T-helper 9 cell (primary cell): ENCODE data around the gene METTL9.
"Not testable (repeated sequence)": the region's sequence is repeated elsewhere in the genome, so short reads cannot be mapped to it uniquely, and the experiment has no call there.

Experiments used
- DNase-seq: peaks from one replicate; pipeline ENCODE4 v3.0.0-alpha.2; 2020

Gene METTL9

GRCh38 chr16:21574372-21574771 is 25.0 kb upstream of the METTL9 start:
- DNase-seq: no peak

DNA sequence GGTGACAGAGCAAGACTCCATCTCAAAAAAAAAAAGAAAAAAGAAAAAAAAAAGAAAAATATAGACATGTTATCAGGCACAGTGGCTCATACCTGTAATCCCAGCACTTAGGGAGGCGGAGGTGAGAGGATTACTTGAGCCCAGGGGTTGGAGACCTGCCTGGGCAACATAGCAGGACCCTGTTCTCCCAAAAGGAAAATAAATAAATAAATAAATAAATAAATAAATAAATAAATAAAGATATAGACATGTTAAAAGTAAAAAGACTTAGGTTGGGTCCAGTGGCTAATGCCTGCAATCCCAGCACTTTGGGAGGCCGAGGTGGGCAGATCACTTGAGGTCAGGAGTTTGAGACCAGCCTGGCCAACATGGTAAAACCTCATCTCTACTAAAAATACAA is 23.1 kb upstream of the METTL9 start:
- DNase-seq: not testable (repeated sequence)

DNA sequence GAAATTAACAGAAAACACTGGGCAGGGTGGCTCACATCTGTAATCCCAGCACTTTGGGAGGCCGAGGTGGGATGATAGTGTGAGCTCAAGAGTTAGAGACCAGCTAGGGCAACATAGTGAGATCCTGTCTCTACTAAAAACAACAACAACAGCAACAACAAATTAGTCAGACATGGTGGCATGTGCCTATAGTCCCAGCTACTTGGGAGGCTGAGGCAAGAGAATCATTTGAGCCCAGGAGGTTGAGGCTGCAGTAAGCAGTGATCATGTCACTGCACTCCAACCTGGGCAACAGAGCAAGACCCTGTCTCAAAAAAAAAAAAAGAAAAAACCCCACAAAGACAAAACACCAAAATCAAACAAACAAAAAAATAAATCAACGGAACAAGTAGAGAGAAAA is 21.9 kb upstream of the METTL9 start:
- DNase-seq: not testable (repeated sequence)

DNA sequence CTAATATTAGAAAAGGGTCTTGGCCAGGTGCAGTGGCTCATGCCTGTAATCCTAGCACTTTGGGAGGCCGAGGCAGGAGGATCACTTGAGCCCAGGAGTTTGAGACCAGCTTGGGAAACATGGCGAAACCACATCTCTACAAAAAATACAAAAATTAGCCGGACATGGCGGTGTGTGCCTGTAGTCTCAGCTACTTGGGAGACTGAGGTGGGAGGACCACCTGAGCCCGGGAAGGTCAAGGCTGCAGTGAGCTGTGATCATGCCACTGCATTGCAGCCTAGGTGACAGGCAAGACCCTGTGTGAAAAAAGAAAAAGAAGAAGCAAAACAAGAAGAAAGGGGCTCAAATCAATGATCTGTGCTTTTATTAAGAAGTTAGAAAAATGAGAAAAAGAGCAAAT is 21.1 kb upstream of the METTL9 start:
- DNase-seq: not testable (repeated sequence)

GRCh38 chr16:21580131-21580530 is 19.2 kb upstream of the METTL9 start:
- DNase-seq: not testable (repeated sequence)

- no peak for DNase-seq
Observed at GRCh38 chr16:21580807-21581206, 18.6 kb upstream of the METTL9 start.

DNA sequence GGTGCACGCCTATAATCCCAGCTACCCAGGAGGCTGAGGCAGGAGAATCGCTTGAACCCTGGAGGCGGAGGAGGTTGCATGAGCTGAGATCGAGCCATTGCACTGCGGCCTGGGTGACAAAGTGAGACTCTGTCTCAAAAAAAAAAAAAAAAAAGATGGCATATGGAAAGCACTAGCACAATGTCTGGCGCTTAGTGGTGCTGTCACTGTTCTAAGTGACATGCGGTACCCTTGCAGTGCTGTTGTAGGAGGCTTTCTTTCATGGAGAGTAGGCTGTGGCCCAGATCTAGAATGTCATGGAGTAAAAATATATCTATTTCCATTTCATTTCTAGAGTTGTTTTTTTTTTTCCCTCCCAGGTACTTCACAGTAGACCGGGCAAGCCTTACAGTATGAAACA is 14.6 kb upstream of the METTL9 start:
- no peak for DNase-seq

DNA sequence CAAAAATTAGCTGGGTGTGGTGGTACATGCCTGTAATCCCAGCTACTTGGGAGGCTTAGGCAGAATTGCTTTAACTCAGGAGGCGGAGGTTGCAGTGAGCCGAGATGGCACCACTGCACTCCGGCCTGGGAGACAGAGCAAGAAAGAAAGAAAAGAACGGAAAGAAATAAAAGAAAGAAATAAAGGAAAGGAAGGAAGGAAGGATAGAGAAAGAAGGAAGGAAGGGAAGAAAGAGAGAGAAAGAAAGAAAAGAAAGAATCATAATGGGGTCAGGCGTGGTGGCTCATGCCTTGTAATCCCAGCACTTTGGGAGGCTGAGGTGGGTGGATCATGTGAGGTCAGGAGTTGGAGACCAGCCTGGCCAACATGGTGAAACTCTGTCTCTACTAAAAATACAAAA is 10.8 kb upstream of the METTL9 start:
- not testable (repeated sequence) for DNase-seq

DNA sequence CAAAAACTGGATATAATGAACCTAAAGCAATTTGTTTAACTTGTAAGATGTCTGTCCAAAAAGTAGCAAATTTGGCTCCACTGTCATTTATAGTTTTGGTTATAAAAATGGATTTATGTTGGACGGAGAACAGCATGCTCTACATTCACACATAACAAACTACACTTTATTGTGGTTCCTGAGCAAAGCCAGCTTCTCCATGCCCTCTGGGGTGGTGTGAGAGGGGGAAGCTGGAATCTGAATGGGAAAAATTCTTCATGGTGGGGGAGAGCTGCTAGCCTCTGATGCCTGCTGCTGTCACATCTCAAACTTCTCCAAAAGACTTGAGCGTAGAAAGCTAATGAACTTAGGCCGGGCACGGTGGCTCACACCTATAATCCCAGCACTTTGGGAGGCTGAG is 9.8 kb upstream of the METTL9 start:
- DNase-seq: no peak

GRCh38 chr16:21590287-21590686 is 9.1 kb upstream of the METTL9 start:
- no peak for DNase-seq

DNA sequence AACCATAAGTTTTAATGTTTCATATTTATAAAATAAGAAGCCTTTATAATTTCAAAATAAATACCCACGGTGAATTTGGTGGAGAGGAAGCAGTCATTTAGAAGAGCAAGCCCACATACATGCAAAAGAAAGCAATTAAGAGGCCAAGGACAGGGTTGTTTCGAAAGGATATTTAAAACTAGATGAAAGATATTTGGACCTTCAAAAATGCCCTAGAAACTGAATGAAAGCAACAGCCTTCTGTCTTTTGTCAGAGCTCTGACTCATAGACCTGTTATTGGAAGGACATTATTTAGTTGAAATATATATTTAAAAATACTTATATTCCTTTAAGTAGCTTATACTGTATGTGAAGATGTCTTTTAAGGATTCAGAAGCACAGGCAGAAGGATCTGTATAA is 8.6 kb upstream of the METTL9 start:
- DNase-seq: no peak

GRCh38 chr16:21592191-21592590 is 7.2 kb upstream of the METTL9 start:
- no peak for DNase-seq

DNA sequence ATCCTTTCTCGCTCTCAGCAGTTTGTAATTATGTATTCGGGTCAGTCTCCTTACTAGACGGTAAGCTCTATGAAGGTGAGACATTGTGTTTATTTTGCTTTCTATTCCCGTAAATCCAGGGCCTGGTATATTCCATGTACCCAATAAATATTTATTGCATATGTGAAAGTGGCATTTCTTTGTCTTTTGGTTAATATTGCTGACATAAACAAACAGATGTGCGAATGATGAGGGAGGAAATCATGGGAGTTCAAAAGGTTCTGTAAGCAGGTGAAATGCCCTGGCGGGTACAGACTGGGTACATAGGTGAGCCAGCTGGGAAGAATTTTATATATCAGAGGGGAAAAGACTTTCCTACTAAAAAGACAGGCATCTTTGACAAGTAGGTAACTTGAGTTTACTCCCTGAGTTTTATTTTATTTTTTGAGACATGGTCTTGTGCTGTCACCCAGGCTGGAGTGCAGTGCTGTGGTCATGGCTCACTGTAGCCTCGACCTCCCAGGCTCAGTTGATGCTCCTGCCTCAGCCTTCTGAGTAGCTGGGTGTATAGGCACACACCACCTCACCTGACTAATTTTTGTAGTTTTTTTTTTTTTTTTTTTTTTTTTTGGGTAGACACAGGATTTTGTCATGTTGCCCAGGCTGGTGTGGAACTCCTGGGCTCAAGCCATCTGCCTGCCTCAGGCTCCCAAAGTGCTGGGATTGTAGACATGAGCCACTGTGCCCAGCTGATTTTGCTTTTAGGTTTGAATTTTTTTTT is 5.7 kb upstream of the METTL9 start:
- DNase-seq: no peak

DNA sequence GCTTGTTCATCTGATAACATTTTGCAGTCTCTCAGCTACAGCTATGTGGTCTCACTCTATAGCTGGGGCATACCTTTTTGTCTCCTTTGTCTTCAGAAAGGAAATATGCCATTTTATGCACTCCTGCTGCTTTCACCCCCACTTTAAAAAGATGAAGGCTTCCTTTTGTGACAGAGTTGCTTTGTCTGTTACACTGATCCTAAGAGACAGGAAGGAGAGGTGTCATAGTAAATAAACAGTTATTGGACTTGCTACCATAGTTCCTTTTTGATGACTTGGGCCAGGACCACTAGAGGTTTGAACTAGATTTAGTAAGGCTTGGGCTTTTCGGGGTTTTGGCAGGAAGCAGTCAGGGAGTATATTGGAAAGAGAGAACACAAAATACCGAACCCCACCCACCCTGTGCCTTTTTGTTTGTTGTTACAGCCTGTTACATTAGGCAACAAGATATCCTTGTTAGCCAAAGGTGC is 1.8 kb upstream of the METTL9 start:
- DNase-seq: no peak

DNA sequence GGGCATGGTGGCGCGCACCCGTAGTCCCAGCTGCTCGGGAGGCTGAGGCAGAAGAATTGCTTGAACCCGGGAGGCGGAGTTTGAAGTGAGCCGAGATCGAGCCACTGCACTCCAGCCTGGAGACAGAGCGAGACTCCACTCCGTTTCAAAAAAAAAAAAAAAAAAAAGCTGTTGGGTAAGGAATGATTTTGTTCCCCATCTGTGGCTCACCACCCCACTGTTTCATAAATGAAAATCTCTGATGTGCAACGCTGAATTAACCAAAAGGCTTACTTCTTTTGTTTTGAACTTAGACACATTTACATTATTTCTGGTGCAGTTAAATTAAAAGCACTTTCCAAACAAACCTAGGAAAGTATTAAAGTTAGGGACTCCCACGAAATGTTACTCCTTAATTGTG is 1.2 kb upstream of the METTL9 start:
- DNase-seq: no peak

GRCh38 chr16:21598701-21599121 is 666 bp upstream of the METTL9 start:
- peak; percentile 11 for DNase-seq

GRCh38 chr16:21600031-21600773 is 825 bp downstream of the METTL9 start:
- DNase-seq: peak; percentile 30

- DNase-seq: no peak
Observed at GRCh38 chr16:21602785-21603184, 3.4 kb downstream of the METTL9 start.

DNA sequence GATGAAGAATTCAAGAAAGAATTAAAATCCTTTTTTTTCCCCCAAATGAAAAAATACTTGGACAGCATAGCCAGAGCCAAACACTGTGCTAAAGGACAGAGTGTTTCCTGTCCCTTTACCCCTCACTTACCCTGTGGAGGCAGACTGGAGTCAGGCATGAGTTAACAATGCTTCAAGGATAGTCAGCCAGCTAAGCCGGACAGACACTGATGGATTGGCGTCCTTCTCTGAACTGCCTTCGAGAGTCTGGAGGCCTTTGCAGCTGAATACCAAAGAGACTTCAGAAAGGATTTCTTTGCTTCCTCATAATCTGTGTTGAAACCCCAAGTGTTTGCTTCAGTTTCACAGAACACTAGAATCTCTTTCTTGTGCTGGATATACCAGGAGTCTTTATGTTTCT is 4.6 kb downstream of the METTL9 start:
- DNase-seq: no peak

GRCh38 chr16:21605848-21606247 is 6.5 kb downstream of the METTL9 start:
- DNase-seq: not testable (repeated sequence)

- no peak for DNase-seq
Observed at GRCh38 chr16:21608639-21609328, 9.4 kb downstream of the METTL9 start.

GRCh38 chr16:21610006-21610544 is 10.7 kb downstream of the METTL9 start:
- DNase-seq: no peak

DNA sequence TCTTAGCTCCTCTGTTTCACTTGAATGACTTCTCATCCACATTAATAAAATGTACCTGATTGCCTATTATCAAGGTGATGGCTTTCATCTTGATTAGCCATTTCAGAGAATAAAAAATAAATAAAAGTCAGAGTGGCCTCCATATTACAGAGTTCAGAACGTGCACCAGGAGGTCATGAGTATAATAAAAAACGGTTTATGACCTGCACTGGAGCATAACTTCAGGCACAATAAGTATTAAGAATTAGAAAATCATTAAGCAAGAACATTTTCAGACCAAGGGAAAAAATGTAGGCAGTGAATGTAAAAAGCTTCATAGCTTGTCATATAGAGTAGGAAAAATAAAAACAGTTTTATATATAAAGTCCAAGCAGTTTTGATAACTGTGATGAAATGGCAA is 11.4 kb downstream of the METTL9 start:
- no peak for DNase-seq
